ENCODE results near the gene CPED1.
"Not testable (repeated sequence)": the region's sequence is repeated elsewhere in the genome, so short reads cannot be mapped to it uniquely, and the experiment has no call there.

Gene CPED1

DNA sequence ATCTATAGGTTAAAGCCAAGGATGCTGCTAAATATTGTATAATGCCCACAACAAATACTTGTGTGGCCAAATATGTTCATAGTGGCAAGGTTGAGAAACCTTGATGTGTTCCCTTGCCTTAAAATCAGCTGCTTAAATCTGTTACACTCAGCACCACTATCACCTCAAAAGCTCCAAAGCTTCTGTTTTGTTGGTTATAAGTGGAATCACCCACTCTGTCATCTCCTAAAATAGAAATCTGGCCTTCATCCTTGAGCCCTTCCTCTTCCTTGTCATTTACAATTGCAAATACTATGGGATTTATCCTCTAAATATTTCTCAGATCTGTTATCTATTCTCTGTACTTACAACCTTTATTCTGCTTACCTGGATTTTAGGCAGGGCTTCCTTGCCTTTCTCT lies 61.4 kb downstream of the CPED1 start:
- no peak for DNase-seq (ENCODE audit: extremely low read depth, low read depth)
- TF ChIP-seq, protein P1, sequence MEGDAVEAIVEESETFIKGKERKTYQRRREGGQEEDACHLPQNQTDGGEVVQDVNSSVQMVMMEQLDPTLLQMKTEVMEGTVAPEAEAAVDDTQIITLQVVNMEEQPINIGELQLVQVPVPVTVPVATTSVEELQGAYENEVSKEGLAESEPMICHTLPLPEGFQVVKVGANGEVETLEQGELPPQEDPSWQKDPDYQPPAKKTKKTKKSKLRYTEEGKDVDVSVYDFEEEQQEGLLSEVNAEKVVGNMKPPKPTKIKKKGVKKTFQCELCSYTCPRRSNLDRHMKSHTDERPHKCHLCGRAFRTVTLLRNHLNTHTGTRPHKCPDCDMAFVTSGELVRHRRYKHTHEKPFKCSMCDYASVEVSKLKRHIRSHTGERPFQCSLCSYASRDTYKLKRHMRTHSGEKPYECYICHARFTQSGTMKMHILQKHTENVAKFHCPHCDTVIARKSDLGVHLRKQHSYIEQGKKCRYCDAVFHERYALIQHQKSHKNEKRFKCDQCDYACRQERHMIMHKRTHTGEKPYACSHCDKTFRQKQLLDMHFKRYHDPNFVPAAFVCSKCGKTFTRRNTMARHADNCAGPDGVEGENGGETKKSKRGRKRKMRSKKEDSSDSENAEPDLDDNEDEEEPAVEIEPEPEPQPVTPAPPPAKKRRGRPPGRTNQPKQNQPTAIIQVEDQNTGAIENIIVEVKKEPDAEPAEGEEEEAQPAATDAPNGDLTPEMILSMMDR (IDR thresholded peaks at IDR 0.05; ENCODE audit: low read depth, low read length) = no peak

DNA sequence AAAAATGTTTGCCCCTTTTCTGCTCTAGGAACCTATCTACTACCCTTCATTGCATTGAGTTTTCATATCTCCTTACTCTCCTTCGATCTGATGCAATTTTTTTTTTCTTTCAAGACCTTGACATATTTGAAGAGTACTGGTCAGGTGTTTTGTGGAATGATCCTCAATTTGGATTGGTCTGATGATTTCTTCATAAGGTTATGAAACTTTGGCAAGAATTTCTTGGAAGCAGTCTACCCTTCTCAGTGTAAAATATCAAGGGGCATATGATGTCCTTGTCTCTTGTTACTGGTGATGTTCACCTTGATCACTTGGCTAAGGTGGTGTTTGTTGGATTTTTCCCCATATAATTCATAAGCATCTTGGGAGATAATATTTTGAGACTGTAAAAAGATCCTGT lies 64.7 kb downstream of the CPED1 start:
- TF ChIP-seq, protein P1 (IDR thresholded peaks at IDR 0.05; ENCODE audit: low read depth, low read length) = no peak
- DNase-seq (ENCODE audit: extremely low read depth, low read depth) = no peak

- TF ChIP-seq, protein P1 (IDR thresholded peaks at IDR 0.05; ENCODE audit: low read depth, low read length) = no peak
- DNase-seq (ENCODE audit: extremely low read depth, low read depth) = no peak
Measured at GRCh38 chr7:121054925-121055324, 66.4 kb downstream of the CPED1 start.

DNA sequence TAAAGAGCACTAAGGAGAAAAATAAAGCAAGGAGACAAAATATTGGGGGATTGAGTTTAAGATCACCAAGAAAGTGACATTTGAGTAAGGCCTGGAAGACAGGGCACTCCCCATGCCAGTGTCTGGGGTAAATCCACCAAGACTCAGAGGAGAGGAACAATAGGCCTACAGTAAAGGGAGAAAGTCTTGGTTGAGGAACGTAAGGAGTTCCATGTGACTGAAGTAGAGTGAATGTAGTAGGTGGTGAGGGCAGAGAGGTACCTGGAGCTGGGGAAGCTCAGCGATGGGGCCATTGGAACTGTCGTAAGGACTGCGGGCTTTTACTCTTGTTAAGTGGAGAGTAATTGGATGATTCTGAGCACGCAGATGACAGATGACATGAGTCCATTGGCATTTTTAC lies 69.4 kb downstream of the CPED1 start:
- DNase-seq (ENCODE audit: extremely low read depth, low read depth) = no peak
- TF ChIP-seq, protein P1 (IDR thresholded peaks at IDR 0.05; ENCODE audit: low read depth, low read length) = no peak

GRCh38 chr7:121058975-121059374 lies 70.5 kb downstream of the CPED1 start:
- TF ChIP-seq, protein P1 (IDR thresholded peaks at IDR 0.05; ENCODE audit: low read depth, low read length) = no peak
- no peak for DNase-seq (ENCODE audit: extremely low read depth, low read depth)

GRCh38 chr7:121059979-121060509 lies 71.5 kb downstream of the CPED1 start:
- DNase-seq (ENCODE audit: extremely low read depth, low read depth) = not testable (repeated sequence)

DNA sequence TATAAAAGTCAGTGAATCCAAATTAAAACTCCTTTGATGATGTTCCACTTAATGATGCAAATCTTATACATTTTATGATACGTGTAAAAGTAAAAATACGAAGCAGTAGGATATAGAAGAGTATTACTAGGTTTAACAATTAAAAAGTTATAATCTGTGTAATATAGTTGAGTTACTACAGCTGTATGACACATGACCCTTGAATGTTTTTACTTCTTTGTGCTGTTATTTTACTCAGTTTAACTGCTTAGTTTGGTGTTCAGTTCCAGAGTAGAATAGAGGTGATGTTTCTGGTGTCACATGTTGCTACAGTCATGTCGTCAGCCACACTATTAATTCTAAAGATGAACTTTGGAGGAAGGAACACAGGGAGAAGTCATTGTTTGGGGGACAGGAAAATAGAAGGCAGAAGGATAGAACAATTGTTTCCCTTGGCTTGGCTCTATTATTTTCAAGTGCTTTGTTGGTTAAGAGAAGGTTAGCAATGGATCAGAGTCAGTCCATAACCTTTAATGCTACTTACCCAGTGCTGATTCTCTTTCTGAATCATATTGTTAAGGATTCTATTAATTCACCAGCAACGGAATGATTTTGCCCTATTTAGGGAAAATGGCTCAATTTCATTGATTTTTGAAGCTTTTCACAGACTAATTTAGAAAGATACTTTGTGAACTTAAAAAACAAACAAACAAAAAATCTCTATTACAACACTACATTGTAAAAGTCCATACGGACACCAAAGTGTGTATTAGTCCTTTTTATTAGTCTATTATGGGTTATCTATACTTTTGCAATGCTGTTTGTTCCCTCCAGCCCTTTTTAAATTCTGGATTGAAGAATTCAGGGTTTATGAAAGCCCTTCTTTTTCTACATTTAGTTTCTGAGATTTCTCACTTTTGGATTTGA lies 73.4 kb downstream of the CPED1 start:
- TF ChIP-seq, protein P1 (IDR thresholded peaks at IDR 0.05; ENCODE audit: low read depth, low read length) = no peak
- no peak for DNase-seq (ENCODE audit: extremely low read depth, low read depth)

Data from AG09319 (cell line).